NCI-H524 (cell line): ENCODE results near the gene SYCP2.
A peak's percentile ranks its signal among the peaks of the same experiment; 100 is the strongest.

ENCODE experiments used
- DNase-seq, 2 experiments: peaks; one replicate each; lab custom pipeline; 2025; lab: John Stamatoyannopoulos, UW

The SYCP2 gene

DNA sequence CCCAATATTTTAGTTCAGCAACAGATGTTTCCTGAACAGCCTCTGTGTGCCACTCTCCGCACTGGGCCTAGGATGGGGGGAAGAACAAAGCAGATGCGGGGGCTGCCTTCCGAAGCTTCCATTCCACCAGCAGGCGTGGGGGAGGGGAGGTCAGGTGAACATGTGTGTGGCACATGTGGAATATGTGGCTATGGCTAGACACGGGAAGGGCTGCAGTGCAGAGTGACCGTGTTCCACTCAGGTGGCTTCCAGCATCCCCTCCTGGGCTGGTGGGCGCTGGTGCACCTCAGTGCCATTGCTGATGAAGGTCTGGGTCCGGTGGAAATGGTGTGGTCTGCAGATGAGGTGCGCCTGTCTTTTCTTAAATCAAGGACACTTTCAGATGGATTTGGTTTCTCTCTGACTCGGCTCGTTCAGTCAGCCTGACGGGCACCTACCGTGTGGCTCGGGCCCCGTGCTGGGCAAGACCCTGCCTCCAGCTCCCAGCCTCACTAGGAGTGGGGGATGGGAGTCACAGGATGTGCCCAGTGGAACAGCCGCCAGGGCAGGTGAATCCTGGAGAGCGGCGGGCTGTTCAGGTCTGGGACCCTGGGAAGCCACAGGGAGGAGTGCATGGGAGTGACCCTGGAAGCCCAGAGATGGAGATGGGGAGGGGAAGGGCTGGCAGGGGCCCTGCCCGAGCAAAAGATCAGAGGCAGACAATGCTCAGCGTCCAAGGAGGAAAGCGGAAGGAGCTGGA, 111.0 kb downstream of the SYCP2 start:
- DNase-seq: no peak

DNA sequence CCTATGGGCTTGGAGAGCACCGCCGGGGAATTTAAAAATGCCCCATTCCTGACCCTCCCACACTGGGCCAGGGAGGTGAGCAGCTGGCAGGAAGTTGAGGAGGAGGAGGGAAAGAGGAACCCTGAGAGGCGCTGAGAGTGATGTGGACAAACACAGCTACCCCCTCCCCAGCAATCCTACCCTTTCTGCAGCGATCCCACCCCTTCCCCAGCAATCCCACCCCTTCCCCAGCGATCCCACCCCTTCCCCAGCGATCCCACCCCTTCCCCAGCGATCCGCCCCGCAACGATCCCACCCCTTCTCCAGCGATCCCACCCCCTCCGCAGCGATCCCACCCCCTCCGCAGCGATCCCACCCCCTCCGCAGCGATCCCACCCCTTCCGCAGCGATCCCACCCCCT, 111.6 kb downstream of the SYCP2 start:
- no peak for DNase-seq

DNA sequence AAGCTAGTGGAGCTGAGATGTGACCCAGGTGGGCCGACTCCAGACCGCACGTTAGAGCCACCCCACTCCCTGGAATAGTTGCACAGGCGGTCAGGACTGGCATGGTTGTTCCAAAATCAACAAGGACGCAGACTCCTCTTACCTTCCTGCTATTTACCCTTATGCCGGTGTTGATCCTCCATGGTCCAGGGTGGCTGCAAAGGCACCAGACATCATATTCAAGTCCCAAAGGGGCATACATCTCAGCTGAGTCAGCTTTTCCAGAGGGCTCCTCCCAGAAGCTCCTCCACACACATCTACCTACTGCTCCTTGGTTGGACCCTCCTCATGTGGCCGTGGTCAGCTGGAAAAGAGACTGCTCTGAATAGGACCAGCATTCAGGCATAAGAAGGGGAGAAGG, 112.2 kb downstream of the SYCP2 start:
- no peak for DNase-seq

DNA sequence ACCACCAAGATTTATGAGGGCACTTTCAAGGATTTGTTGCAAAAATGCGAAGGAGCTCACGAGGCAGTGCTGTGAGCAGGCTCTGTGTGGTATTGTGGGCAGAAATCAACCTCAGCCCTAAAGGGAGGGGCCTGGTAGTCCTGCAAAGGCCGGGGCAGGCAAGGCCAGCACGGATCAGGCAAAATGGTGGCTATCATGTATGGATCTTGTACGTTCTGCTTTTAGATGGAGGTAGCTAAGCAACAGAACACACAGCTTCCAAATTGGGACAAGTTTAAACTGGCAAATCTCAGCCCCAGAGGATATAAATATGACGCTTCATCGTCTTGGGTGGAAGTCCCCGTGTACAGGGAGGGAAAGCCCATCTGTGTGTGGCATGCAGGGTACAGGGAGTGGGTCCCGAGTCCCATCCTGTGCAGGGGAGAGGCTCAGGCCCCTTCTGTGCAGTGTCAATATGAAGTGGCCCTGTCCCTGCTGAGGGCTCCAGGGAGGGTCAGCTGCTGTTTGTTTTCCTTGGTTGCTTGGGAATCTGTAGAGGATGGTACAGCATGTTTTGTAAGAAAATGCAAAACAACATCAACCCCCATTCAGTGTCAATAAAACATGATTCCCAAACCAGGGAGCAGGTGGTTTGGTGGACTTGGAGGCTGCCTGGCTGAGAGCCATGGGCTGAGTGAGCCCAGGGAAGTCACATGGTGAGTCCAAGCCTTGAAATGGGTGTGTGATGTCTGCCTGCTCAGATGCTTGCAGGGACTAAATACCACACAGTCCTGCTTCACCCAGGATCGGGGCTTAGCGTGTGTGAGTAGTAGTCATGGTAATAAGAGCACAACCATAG, 113.0 kb downstream of the SYCP2 start:
- peak in 1 of 2 experiments; percentile 50 for DNase-seq

DNA sequence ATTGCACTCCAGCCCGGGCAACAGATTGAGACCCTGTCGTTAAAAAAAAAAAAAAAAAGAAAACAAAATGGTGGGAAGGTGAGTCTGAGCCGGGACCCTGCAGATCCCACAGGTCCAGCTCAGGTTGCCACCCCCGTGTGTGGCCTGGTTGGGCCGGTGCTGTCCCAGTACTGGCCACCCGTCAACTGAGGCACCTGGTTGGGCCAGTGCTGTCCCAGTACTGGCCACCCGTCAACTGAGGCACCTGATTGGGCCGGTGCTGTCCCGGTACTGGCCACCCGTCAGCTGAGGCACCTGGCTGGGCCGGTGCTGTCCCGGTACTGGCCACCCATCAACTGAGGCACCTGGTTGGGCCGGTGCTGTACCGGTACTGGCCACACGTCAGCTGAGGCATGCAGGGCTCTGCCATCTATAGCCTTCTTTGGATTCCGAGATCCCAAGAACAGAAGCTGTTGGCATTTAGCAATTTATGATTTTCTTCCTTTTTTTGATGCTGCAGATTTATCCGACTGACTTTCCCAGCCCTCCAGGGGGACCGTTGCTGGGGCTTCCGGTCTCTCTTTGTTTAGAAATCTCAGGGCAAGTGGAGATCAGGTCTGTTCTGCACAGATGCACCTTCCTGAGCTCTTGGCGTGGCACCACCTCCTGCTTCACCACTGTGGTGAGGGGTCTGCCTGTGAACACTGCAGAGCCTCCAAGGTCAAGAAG, 113.8 kb downstream of the SYCP2 start:
- no peak for DNase-seq

DNA sequence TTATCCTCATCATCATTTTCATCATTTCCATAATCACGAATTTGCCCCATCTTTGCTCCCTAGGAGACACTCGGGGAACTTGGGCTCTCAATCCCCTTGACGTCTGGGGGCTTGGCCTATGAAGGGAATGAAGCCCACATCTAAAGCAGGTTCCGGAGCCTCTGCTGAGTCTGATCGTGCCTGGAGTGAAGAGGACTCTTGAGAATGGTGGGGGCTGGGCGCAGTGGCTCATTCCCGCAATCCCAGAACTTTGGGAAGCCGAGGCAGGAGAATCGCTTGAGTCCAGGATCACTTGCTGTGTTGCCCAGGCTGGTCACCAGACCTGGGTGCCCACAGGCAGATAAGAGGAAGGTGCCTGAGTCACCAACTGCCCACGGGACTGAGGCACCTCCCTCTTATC, 114.5 kb downstream of the SYCP2 start:
- no peak for DNase-seq

DNA sequence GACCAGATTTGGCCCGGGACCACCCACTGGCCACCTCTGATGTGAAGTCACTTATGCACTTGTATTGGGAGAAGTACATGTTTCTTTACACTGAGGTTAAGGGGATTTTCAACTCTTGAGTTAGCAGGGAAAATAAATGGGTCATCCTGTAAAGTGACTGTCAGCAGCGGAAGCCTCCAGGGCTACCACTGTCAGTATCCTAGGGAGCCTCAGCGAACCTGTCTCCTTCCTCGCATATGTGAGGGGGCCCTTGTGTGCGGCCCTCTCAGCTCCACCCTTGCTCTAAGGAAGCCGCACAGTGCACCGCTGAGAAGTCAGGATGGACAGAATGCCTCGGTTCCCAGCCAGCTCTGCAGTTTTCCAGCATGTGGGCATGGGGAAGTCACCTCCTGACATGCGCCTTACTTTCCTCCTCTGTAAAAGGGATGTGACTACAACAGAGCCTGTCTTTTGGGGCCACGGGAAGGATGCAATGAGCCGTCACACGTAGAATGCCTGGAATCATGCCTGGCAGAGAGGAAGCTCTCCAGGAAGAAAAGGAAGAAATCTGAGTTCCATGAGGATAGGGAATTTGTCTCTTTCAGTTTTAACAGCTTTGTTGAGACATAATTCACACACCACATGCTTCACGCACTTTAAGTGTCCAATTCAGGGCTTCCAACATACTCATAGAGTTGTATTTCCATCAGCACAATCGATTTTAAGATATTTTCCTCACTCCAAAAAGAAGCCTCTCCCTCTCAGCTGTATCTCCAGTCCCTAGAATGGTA, 115.4 kb downstream of the SYCP2 start:
- no peak for DNase-seq

DNA sequence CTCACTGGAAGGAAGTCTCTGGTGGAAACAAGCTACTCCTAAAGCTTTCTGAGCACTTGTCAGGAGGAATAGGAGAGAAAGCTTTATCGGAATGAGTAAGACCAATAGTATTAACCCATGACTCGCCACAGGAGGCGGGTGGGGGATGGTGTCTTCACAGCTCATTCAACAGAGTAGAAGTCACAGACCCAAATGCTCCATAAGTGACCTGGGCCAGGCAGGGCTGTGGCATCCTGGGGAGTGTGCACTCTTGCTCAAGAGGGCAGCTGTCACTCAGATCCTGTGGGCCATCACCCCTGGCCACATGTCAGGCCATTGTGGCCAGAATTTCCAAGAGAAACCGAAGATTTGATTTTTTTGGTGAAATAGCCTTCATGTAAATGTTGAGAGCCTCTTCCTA, 116.0 kb downstream of the SYCP2 start:
- no peak for DNase-seq

DNA sequence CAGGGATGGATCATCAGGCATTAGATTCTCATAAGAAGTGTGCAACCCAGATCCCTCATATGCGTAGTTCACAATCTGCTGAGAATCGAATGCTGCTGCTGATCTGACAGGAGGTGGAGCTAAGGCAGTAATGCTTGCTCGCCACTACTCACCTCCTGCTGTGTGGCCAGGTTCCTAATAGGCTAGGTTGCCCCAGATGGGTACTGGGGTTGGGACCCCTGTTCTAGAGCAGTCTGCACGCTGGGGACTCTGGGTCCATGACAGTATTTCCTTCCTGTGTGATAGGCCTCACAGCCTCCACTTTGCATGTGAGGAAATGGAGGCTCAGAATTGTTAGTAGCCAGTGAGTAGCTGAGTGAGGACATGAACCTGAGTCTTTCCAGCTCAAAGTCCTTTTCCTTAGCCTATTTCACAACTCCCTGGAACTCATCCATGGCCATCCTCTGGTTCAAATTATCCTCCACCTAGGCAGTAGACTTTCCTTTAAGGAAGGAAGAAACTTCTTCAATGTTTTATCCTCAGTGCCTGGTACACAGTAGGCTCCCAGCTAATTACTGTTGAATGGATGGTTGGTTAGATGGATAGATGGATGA, 117.2 kb downstream of the SYCP2 start:
- DNase-seq: no peak

DNA sequence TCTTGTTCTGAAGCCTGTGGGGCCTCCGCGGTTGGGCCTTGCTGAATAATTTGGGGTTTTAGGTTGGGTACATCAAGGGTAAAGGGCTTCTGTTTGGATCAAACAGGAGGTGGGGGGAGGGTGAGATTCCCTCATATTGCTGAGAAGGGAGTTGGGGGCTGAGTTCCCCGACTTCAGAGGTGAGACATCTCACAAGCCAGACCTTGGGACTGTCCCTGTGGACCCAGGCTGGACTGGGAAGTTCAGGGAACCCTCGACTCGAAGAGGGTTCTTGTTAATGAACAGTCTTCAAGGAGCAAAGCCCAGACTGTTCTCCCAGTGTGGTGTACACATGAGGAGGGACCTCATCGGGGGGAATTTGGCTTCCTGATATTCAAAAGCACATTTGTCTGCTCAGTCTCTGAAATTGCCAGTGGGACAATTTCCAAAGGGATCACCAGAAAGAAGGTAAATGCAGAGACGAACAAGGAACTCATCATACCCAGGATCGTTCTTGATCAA, 118.5 kb downstream of the SYCP2 start:
- DNase-seq: no peak

DNA sequence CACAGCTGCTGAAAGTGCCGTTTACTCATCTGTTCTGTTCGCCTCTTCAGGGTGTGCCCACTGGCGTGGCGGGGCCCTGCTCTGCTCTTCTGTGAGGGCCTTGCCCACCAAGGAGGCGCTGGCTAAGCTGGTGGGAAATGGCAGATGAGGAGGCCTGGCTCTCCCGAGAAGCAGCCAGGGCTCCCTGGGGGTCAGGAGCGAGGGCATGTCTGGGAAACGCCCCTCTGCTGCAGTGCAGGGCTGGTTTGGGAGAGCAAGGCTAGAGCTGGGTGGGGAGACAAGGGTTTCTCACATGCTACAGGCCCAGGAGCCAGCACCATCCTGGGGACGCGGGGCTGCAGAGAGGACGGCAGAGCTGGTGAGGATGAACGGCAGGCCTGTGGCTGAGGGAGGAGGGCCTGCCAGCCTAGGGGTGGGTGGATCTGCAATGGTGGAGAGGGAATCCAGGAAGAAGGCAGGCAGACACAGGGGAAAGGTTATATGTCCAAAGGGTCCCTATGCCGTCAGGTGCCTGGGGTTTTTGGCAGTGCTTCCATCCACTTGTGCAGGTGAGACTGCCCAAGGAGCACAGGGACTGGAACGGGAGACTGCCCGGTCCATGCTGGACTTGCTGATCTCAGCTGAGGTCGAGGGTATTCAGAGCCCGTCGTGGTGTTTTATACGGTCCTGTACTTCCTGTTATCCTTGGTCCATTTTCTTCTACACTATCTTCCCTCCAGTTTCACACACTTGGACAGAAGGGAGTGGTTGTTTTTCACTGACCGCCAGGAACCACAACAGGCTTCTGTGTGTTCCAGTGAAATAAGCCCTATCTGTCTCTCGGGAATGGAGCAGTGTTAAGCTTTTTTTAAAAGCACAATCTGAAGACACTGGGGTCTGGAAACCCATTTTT, 119.2 kb downstream of the SYCP2 start:
- DNase-seq: no peak
